RWPE2 (cell line): ENCODE data around the gene NHS.
"Not testable (repeated sequence)": the region's sequence is repeated elsewhere in the genome, so short reads cannot be mapped to it uniquely, and the experiment has no call there.

ENCODE experiments used
- ATAC-seq: fragments of 200-7000 bp; cut with Tn5 transposase; 3 replicates; pipeline ENCODE4 v1.9.1; 2021; ENCODE audit warnings: low read depth
- DNase-seq: peaks from one replicate; pipeline ENCODE4 v3.0.0-alpha.2; 2020; ENCODE audit warnings: low spot score
- H3K27ac ChIP-seq: fragments of 450-650 bp; 2 replicates; pipeline ENCODE4 v1.5.1; 2017; ENCODE audit warnings: mild to moderate bottlenecking; ENCODE audit not compliant: poor library complexity, severe bottlenecking
- H3K27me3 ChIP-seq: fragments of 250-450 bp; sonication (Bioruptor Pico); 2 replicates; pipeline ENCODE4 v1.5.1; 2021; ENCODE audit warnings: mild to moderate bottlenecking, moderate library complexity; ENCODE audit not compliant: insufficient read depth, poor library complexity, severe bottlenecking
- H3K36me3 ChIP-seq: fragments of 250-450 bp; sonication (Bioruptor Pico); 2 replicates; pipeline ENCODE4 v1.5.1; 2020; ENCODE audit warnings: low read depth, mild to moderate bottlenecking, moderate library complexity
- H3K4me1 ChIP-seq: fragments of 250-450 bp; sonication (Bioruptor Pico); 2 replicates; pipeline ENCODE4 v1.5.1; 2021; ENCODE audit warnings: mild to moderate bottlenecking, moderate library complexity; ENCODE audit not compliant: insufficient read depth, poor library complexity, severe bottlenecking
- H3K4me3 ChIP-seq: fragments of 250-450 bp; sonication (Bioruptor Pico); 2 replicates; pipeline ENCODE4 v1.5.1; 2021; ENCODE audit warnings: mild to moderate bottlenecking, moderate library complexity; ENCODE audit not compliant: severe bottlenecking
- H3K9me3 ChIP-seq: fragments of 250-450 bp; sonication (Bioruptor Pico); 2 replicates; pipeline ENCODE4 v1.5.1; 2021; ENCODE audit warnings: mild to moderate bottlenecking, moderate library complexity; ENCODE audit not compliant: severe bottlenecking
- TF ChIP-seq, protein P1 (sequence below): fragments of 450-650 bp; IDR thresholded peaks from one replicate; pipeline ENCODE4 v1.5.1; 2017; ENCODE audit warnings: mild to moderate bottlenecking, moderate library complexity; ENCODE audit not compliant: poor library complexity, severe bottlenecking

NHS gene

DNA sequence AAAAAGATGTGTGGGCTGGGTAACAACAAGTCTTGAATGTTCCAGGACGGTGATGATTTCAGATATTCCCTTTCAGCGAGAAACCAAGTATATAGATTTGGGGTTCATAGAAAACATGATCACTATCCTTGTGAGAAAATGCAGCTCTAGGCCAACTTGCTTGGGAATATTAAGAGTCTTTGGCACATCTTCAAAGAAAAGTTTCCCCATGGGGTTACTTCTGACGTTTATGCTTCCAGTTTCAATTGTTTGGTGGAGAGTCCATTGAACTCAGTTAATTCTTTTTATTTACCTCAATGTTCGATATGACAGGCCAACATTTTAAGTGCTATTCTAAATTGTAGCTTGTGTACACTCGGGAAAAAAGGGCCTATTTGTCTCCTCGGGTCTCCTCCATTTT is 126.7 kb downstream of the NHS start:
- no peaks in the 10 kb centered on the region for H3K27me3 ChIP-seq
- ATAC-seq = no peak
- no peaks in the 10 kb centered on the region for H3K36me3 ChIP-seq
- no peak overlapping the region for H3K4me3 ChIP-seq
- H3K27ac ChIP-seq = no peak overlapping the region
- peaks cover 3% of the 10 kb centered on the region for H3K4me1 ChIP-seq
- no peak for DNase-seq
- TF ChIP-seq, protein P1, sequence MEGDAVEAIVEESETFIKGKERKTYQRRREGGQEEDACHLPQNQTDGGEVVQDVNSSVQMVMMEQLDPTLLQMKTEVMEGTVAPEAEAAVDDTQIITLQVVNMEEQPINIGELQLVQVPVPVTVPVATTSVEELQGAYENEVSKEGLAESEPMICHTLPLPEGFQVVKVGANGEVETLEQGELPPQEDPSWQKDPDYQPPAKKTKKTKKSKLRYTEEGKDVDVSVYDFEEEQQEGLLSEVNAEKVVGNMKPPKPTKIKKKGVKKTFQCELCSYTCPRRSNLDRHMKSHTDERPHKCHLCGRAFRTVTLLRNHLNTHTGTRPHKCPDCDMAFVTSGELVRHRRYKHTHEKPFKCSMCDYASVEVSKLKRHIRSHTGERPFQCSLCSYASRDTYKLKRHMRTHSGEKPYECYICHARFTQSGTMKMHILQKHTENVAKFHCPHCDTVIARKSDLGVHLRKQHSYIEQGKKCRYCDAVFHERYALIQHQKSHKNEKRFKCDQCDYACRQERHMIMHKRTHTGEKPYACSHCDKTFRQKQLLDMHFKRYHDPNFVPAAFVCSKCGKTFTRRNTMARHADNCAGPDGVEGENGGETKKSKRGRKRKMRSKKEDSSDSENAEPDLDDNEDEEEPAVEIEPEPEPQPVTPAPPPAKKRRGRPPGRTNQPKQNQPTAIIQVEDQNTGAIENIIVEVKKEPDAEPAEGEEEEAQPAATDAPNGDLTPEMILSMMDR = no peak
- H3K9me3 ChIP-seq = no peaks in the 10 kb centered on the region

DNA sequence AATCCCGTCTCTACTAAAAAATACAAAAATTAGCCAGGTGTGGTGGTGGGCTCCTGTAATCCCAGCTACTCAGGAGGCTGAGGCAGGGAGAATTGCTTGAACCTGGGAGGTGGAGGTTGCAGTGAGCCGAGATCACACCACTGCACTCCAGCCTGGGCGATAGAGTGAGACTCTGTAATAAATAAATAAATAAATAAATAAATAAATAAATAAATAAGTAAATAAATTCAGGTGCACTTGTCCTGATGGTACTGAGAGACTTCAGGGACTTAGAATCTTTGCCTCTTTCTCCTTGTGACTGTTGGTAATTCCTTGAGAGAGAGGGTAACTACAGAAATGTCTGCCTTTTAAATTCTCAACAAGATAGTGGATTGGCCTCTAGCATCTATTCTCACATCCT is 131.4 kb downstream of the NHS start:
- not testable (repeated sequence) for H3K27ac ChIP-seq, H3K27me3 ChIP-seq, H3K4me3 ChIP-seq, DNase-seq, ATAC-seq, H3K9me3 ChIP-seq, H3K36me3 ChIP-seq, H3K4me1 ChIP-seq

DNA sequence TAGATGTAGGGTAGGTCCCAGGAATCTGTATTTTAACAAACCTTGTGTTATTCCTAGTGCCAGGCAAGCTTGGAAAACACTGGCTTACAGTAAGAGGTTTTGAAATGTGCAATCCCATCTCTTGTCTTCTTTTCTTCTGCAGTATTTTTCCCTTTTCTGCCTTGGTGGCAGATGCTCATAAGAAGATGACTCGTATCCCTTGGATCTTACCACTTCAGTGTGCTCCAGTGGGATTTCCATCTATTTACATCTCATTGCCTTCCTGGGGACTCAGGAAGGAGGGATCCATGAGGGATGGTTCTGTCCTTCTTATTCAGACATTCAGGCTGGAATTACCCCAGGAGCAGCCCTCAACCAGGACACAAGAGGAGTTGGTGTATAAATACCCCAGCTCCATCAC is 136.6 kb downstream of the NHS start:
- TF ChIP-seq, protein P1 = no peak
- H3K36me3 ChIP-seq = no peaks in the 10 kb centered on the region
- H3K4me3 ChIP-seq = no peak overlapping the region
- DNase-seq (no peak), ATAC-seq (no peak)
- H3K27me3 ChIP-seq = no peaks in the 10 kb centered on the region
- H3K27ac ChIP-seq = no peak overlapping the region
- no peaks in the 10 kb centered on the region for H3K9me3 ChIP-seq
- no peaks in the 10 kb centered on the region for H3K4me1 ChIP-seq

DNA sequence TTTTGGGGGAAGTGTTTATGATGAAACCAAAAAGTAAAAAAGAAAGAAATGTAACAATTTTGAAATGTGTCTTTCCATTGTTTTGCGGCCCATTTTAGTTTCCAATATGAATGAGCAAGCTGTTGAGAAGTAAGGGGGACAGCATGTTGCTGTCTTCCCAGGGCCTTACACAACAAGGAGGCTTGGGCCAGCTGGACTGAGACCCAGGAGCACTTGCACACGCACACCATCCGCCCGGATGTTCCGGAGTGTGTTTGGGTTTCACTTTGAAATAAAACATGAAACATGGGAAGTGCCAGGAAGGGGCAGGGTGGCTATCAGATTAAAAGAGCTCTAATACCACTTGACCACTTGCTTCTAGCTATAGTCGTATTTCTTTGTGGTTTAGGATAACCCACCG is 144.4 kb downstream of the NHS start:
- Histone ChIP-seq H3K9me3 (no peaks in the 10 kb centered on the region), H3K4me3 (no peak overlapping the region), H3K4me1 (no peaks in the 10 kb centered on the region), H3K27me3 (no peaks in the 10 kb centered on the region), H3K27ac (no peak overlapping the region), H3K36me3 (no peaks in the 10 kb centered on the region)
- ATAC-seq (no peak), DNase-seq (no peak)
- TF ChIP-seq, protein P1 = no peak

DNA sequence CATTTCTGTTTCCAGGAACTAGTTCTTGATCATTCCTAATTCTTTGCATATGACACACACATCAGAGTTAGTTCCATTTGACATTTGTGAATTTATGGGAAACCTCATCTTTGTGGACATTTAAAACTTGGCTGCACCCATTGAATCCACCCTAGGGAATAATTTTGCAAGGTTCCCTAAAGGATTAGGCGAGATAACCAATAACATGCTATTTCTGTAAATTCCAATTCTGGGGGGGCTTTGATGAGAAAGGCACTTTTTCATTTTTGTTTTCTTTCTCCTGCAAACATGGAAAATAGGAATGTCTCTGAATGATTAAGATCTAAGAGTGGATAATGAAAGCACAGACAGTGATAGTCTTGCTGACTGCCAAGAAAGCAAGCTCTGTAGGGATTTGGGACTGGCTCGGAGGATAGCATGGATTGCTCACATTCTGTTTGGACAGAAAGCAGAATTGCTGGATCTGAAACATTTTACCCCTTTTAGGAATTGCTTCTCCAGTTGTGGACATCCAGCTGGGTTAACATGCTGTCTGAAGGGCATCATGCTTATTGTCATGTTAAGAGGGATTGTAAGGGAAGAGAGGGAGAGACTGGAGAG is 145.1 kb downstream of the NHS start:
- Histone ChIP-seq H3K4me3 (no peak overlapping the region), H3K4me1 (no peaks in the 10 kb centered on the region), H3K27ac (no peak overlapping the region), H3K36me3 (no peaks in the 10 kb centered on the region), H3K9me3 (no peaks in the 10 kb centered on the region), H3K27me3 (no peaks in the 10 kb centered on the region)
- TF ChIP-seq, protein P1 = no peak
- ATAC-seq (no peak), DNase-seq (no peak)
